Central memory CD8-positive, alpha-beta T cell (primary cell): Measurements from ENCODE around the gene CNOT3.
"Not testable (repeated sequence)": the region's sequence is repeated elsewhere in the genome, so short reads cannot be mapped to it uniquely, and the experiment has no call there.

Experiments
- ATAC-seq: fragments of 150-1000 bp; cut with Tn5 transposase; replicated peaks from 2 replicates; pipeline ENCODE4 v1.10.0; 2022; ENCODE audit warnings: mild to moderate bottlenecking, moderate FRiP score, moderate number of reproducible peaks; ENCODE audit not compliant: poor library complexity, severe bottlenecking; ENCODE audit errors: extremely low read depth
- DNase-seq, 2 donors: peaks; one replicate each; pipeline ENCODE4 v3.0.0; 2021; ENCODE audit warnings: low spot score in 2 of 2
- H3K27ac Mint-ChIP-seq: one replicate; pipeline ENCODE4 v1.8.0; 2022; ENCODE audit warnings: low read depth, mild to moderate bottlenecking, moderate library complexity, mixed read lengths
- H3K27me3 Mint-ChIP-seq: one replicate; pipeline ENCODE4 v1.8.0; 2022; ENCODE audit warnings: mixed read lengths
- H3K36me3 Mint-ChIP-seq: one replicate; pipeline ENCODE4 v1.8.0; 2022; ENCODE audit warnings: mild to moderate bottlenecking, moderate library complexity, mixed read lengths; ENCODE audit not compliant: insufficient read depth
- H3K4me1 Mint-ChIP-seq: one replicate; pipeline ENCODE4 v1.8.0; 2022; ENCODE audit warnings: mixed read lengths
- H3K4me3 Mint-ChIP-seq: one replicate; pipeline ENCODE4 v1.8.0; 2022; ENCODE audit warnings: mild to moderate bottlenecking, moderate library complexity, mixed read lengths
- H3K9me3 Mint-ChIP-seq: one replicate; pipeline ENCODE4 v1.8.0; 2022; ENCODE audit warnings: mixed read lengths

CNOT3 gene

GRCh38 chr19:54172471-54173358 is 35.2 kb downstream of the CNOT3 start, which contains the start of gene TMC4:
Gene TMC4 (minus strand): TSS chr19:54173160. CDS start chr19:54173117, 43 bp downstream.
- Mint-ChIP-seq H3K4me1 (peaks cover 5% of the 10 kb centered on the region), H3K27ac (no peak within 1 kb of the TSS), H3K36me3 (no peaks in the 10 kb centered on the region), H3K4me3 (no peak within 1 kb of the TSS), H3K9me3 (no peaks in the 10 kb centered on the region), H3K27me3 (no peaks in the 10 kb centered on the region)
- DNase-seq (no peak), ATAC-seq (no peak)

GRCh38 chr19:54173359-54173699 is 35.8 kb downstream of the CNOT3 start:
- no peak overlapping the region for H3K27ac Mint-ChIP-seq
- peaks cover under 1% of the 10 kb centered on the region for H3K4me1 Mint-ChIP-seq
- no peaks in the 10 kb centered on the region for H3K9me3 Mint-ChIP-seq

GRCh38 chr19:54173951-54174834 is 36.6 kb downstream of the CNOT3 start:
- H3K27ac Mint-ChIP-seq = no peak overlapping the region
- no peak for ATAC-seq

More at GRCh38 chr19:54173359-54173699, 35.8 kb downstream of the CNOT3 start:
- Mint-ChIP-seq H3K36me3 (peaks cover 2% of the 10 kb centered on the region), H3K4me3 (no peak overlapping the region), H3K27me3 (no peaks in the 10 kb centered on the region)
- no peak for DNase-seq
- ATAC-seq = no peak

GRCh38 chr19:54178581-54179261 is 41.2 kb downstream of the CNOT3 start:
- DNase-seq = no peak
- peak; percentile 70 for ATAC-seq
- no peaks in the 10 kb centered on the region for H3K27me3 Mint-ChIP-seq
- H3K4me1 Mint-ChIP-seq = no peaks in the 10 kb centered on the region
- no peak overlapping the region for H3K27ac Mint-ChIP-seq
- H3K4me3 Mint-ChIP-seq = no peak overlapping the region
- H3K36me3 Mint-ChIP-seq = peaks cover 5% of the 10 kb centered on the region
- H3K9me3 Mint-ChIP-seq = no peaks in the 10 kb centered on the region

More at GRCh38 chr19:54173951-54174834, 36.6 kb downstream of the CNOT3 start:
- Mint-ChIP-seq H3K36me3 (peaks cover 2% of the 10 kb centered on the region), H3K4me1 (no peaks in the 10 kb centered on the region), H3K4me3 (no peak overlapping the region), H3K9me3 (no peaks in the 10 kb centered on the region), H3K27me3 (no peaks in the 10 kb centered on the region)
- DNase-seq = no peak

- H3K4me1 Mint-ChIP-seq = no peaks in the 10 kb centered on the region
- H3K9me3 Mint-ChIP-seq = no peaks in the 10 kb centered on the region
- DNase-seq = no peak
- peaks cover 5% of the 10 kb centered on the region for H3K36me3 Mint-ChIP-seq
- no peak overlapping the region for H3K4me3 Mint-ChIP-seq
- no peak for ATAC-seq
- H3K27ac Mint-ChIP-seq = no peak overlapping the region
- H3K27me3 Mint-ChIP-seq = no peaks in the 10 kb centered on the region
These were observed 41.8 kb downstream of the CNOT3 start for GRCh38 chr19:54179262-54179852.

GRCh38 chr19:54179921-54180461 is 42.4 kb downstream of the CNOT3 start:
- Mint-ChIP-seq H3K36me3 (peaks cover 5% of the 10 kb centered on the region), H3K27me3 (no peaks in the 10 kb centered on the region), H3K4me3 (no peak overlapping the region), H3K9me3 (no peaks in the 10 kb centered on the region), H3K27ac (no peak overlapping the region), H3K4me1 (no peaks in the 10 kb centered on the region)
- ATAC-seq = no peak
- no peak for DNase-seq

GRCh38 chr19:54180691-54181091 is 43.1 kb downstream of the CNOT3 start:
- peaks cover 5% of the 10 kb centered on the region for H3K36me3 Mint-ChIP-seq
- H3K4me3 Mint-ChIP-seq = no peak overlapping the region
- DNase-seq (no peak), ATAC-seq (no peak)
- no peaks in the 10 kb centered on the region for H3K4me1 Mint-ChIP-seq
- no peaks in the 10 kb centered on the region for H3K27me3 Mint-ChIP-seq
- no peaks in the 10 kb centered on the region for H3K9me3 Mint-ChIP-seq
- no peak overlapping the region for H3K27ac Mint-ChIP-seq

GRCh38 chr19:54181894-54182293 is 44.3 kb downstream of the CNOT3 start:
- H3K9me3 Mint-ChIP-seq, H3K36me3 Mint-ChIP-seq, ATAC-seq, H3K4me3 Mint-ChIP-seq, H3K27me3 Mint-ChIP-seq, H3K4me1 Mint-ChIP-seq, H3K27ac Mint-ChIP-seq, DNase-seq: not testable (repeated sequence)

GRCh38 chr19:54183431-54183830 is 45.9 kb downstream of the CNOT3 start:
- Mint-ChIP-seq H3K4me1 (peaks cover 18% of the 10 kb centered on the region), H3K36me3 (peaks cover 5% of the 10 kb centered on the region), H3K27ac (no peak overlapping the region), H3K9me3 (no peaks in the 10 kb centered on the region), H3K4me3 (no peak overlapping the region), H3K27me3 (no peaks in the 10 kb centered on the region)
- ATAC-seq (no peak), DNase-seq (no peak)

GRCh38 chr19:54186351-54186750 is 48.8 kb downstream of the CNOT3 start:
- H3K36me3 Mint-ChIP-seq = peaks cover 16% of the 10 kb centered on the region
- no peaks in the 10 kb centered on the region for H3K9me3 Mint-ChIP-seq
- DNase-seq (no peak), ATAC-seq (no peak)
- H3K27ac Mint-ChIP-seq = no peak overlapping the region
- no peak overlapping the region for H3K4me3 Mint-ChIP-seq
- H3K27me3 Mint-ChIP-seq = no peaks in the 10 kb centered on the region
- peaks cover 25% of the 10 kb centered on the region for H3K4me1 Mint-ChIP-seq

GRCh38 chr19:54186934-54187381 is 49.4 kb downstream of the CNOT3 start:
- no peak for ATAC-seq

More at GRCh38 chr19:54186934-54187381, 49.4 kb downstream of the CNOT3 start:
- H3K4me3 Mint-ChIP-seq = peak overlapping the region; percentile 94
- peaks cover 31% of the 10 kb centered on the region for H3K4me1 Mint-ChIP-seq
- H3K27me3 Mint-ChIP-seq = no peaks in the 10 kb centered on the region
- no peaks in the 10 kb centered on the region for H3K9me3 Mint-ChIP-seq
- no peak for DNase-seq
- H3K36me3 Mint-ChIP-seq = peaks cover 18% of the 10 kb centered on the region
- H3K27ac Mint-ChIP-seq = no peak overlapping the region
